Medulla oblongata (tissue), 1 donor: ENCODE measurements around the gene TMPRSS11A.

ENCODE experiments used
- DNase-seq: peaks from one replicate; pipeline ENCODE4 v3.0.0-alpha.2; 2015; ENCODE audit errors: extremely low spot score

Gene TMPRSS11A

GRCh38 chr4:67912080-67912479 lies 51.2 kb downstream of the TMPRSS11A start:
- no peak for DNase-seq

DNA sequence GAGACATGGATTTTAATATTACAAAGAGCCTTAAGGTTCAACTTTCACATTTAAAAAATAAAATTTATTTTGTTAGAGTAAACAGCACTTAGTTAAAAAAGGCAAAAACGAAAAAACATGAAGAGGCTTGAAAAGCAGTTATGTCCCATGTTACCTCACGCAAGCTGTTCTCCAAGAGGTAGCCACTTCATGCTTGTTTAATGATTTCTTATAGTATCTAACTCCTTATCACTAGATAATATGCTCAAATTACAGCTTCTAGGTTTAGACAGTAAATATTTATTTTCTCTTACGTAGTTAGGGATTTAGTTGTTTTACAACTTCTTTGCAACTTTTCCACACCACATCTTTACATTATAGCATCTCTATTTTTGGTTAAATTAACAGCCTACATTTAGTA lies 51.7 kb downstream of the TMPRSS11A start:
- DNase-seq, result no peak

- DNase-seq, result no peak
Measured at GRCh38 chr4:67911141-67911540, 52.2 kb downstream of the TMPRSS11A start.

DNA sequence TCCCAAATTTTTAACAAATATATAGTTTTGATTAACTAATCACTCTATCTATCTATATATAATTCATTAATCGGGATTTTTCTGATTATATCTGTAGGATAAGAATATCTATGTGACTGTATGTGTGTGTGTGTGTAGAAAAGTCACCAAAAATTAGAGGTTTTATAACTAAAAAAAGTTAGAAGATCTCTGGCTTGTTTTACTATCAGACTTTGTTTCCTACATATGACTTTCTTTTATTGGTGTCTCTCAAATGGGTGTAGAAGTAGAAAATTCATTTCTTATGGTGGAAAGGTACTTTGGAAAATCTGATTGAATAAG lies 52.7 kb downstream of the TMPRSS11A start:
- no peak for DNase-seq

DNA sequence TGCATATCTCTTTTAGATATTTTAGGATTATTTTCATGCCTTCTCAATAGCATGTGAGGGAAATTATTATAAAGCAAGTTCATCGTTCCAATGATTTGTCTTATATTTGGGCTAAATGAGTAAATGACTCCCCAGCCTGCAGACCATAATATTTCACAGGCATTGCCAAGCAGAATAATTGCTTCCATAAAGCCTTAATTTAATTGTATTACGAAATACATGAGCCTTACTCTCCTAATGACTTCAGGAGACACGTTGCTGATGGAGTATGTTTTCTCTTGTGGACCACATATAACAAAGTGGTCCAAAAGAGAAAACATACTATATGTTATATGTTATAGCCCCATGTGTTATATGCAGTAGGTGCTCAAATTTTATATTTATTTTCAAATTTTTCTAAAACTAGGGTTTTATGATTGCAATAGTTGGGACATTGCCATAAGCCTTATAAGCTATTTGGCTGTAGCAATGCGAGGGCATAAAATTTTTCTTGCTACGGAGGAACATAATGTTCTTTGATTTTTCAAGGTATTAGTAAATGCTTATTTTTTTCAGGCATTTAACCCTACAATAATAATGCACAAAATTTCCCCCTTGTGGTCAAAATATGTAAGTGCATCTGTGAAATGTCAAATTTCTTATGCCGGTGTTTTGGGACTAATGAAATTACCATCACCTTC lies 53.2 kb downstream of the TMPRSS11A start:
- no peak for DNase-seq

DNA sequence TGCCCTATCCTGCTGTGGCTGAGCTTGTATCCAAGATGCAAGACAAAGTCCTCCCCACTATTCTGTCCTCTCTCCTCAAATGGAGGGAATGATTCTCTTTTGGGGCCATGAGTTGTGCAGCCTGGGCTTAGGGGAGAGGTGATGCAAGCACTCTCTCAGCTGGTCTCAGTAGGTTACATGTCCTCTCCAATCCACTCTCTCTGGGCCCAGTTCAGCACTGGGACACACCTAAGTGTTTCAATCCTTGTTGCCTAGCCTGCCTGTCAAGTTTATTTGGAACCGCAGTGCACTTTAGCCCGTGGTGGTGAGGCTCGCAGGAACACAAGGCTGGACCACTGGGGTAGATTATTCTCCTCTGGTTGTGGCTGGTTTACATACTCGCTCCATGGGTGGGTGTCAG lies 55.6 kb downstream of the TMPRSS11A start:
- DNase-seq, result no peak

GRCh38 chr4:67899096-67899495 lies 64.2 kb downstream of the TMPRSS11A start:
- DNase-seq, result no peak

DNA sequence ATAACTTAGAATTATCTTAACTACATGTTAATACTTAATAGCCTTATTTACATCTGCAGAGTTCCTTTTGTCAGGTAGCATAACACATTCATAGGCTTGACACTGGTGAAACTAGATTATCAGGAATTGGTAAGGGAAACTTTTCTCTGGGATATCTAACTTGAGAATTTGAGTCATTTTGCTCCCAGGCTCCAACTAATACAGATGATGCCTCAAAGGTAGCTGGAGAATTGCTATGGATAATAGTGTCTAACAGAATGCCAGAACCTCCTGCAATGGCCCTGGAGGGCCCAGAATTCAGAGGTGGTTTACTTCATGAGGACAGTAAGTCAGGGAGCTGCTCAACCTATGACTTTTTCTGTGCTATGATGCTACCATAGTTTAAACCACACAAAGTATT lies 65.6 kb downstream of the TMPRSS11A start:
- DNase-seq, result no peak

- DNase-seq, result no peak
Measured at GRCh38 chr4:67896421-67897065, 66.8 kb downstream of the TMPRSS11A start.

DNA sequence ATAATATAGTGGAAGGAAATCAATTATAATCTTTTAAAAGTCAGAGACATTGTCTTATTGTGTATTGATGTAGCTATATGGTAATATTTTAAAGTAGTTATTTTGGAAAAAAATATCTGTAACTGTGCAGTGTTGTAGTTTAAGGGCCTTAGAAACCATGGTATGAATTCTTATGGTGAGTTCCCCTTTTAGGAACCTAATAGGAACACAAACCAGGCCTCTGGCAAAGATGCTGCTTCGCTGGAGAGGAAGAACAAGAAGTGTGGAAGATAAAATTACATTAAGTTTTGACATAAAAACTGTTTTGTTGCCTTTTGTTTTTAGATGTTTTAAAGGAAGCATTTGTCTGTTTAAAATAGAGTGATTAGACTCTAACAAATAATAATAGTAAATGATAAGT lies 68.6 kb downstream of the TMPRSS11A start:
- no peak for DNase-seq

GRCh38 chr4:67892905-67893304 lies 70.4 kb downstream of the TMPRSS11A start:
- no peak for DNase-seq

- DNase-seq, result no peak
Measured at GRCh38 chr4:67892253-67892652, 71.0 kb downstream of the TMPRSS11A start.

GRCh38 chr4:67891645-67892044 lies 71.6 kb downstream of the TMPRSS11A start:
- no peak for DNase-seq

DNA sequence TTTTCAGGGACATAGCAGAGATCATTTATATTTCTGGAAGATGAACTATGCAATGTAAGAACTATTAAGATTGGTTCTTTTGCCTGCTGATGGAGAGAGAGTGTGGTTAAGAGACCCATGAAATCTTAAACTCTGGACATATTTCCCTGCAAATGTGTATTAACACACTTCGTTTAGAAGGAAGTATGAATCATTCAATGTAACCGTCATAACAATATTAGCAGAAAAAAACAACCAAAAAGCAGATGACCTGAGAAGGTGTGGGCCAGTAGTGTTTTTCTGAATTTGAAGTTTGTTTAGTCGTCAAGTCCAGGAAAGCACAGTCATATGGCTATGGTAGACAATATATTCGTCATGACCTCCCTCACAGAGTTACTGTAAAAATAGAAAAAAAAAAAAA lies 77.0 kb downstream of the TMPRSS11A start:
- no peak for DNase-seq

DNA sequence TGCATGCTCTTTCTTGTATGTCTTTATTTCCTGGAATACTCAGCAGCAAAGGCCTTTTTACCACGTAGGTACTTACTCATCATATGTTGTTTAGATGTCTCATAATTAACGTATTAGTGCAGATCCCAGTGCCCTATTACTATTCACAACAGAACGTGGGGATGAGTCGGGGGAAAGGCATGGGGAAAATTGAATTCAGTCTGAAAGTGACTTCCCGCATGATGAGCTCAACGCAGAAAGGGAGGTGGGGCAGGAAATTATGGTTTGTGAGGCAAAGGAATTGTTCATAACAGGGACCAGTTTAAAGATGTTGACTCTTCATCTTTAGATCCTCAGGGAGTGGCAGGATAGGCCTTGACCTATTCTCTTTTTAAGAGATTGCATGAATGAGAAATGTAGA lies 77.5 kb downstream of the TMPRSS11A start:
- no peak for DNase-seq

GRCh38 chr4:67884701-67885100 lies 78.6 kb downstream of the TMPRSS11A start:
- DNase-seq, result no peak

- DNase-seq, result no peak
Measured at GRCh38 chr4:67883902-67884301, 79.4 kb downstream of the TMPRSS11A start, which contains the start of gene TMPRSS11D. Gene TMPRSS11D, minus strand, starts transcription at chr4:67884002. Its CDS starts 69 bp downstream, at chr4:67883933.

- no peak for DNase-seq
Measured at GRCh38 chr4:67883458-67883857, 79.8 kb downstream of the TMPRSS11A start.

DNA sequence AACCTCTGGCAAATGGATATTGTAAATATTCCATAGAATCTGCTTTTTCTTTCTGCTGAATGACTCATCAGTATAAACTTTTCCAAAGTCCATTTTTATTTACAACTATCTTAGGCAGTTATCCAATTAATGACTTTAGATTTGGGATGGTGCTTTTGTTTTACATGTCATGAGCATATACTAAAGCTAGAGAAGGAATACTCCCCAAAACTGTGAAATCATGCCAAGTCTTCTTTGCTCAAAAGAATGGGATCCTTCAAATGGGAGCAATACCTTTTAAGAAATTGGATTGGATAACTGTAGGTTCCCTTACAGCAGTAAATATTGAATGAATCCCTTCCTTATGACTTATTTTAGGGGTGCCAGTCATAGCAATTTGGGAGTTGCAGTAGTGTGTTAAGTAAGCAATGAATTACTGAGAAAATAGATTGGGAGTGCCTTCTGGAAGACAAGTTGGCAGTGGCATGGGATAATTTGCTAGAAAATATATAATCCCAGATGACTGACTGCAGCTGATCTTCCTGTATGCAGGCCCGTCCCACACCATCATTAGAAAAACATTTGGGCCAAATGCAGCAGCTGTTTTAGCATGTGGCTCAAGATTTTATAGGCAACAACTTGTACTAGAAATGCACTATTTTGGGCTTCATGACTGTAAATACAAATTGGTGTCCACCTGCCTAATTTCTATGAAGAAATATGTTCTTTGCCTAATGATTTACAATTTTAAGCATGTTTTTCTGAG lies 82.3 kb downstream of the TMPRSS11A start:
- no peak for DNase-seq

GRCh38 chr4:67879486-67879885 lies 83.8 kb downstream of the TMPRSS11A start:
- DNase-seq, result no peak

GRCh38 chr4:67877086-67877485 lies 86.2 kb downstream of the TMPRSS11A start:
- DNase-seq, result no peak

DNA sequence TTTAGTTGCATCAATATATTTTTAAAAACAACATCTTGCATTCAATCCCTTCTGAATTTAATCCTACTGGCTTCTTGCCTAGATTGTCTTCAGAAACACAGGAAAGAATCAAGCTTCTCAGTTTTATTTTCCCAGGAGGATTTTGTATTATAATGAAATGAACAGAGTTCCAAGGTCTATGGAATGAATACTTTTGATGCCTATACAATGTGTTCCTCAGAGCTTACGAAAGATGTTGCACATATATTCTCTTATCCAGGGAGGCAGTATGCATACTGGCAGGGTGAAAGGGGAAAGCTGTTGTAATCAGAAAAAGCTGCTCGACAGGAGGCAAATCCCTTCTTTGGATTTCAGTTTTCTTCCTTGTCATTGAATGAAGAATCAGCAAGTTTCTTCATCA lies 88.3 kb downstream of the TMPRSS11A start:
- no peak for DNase-seq

DNA sequence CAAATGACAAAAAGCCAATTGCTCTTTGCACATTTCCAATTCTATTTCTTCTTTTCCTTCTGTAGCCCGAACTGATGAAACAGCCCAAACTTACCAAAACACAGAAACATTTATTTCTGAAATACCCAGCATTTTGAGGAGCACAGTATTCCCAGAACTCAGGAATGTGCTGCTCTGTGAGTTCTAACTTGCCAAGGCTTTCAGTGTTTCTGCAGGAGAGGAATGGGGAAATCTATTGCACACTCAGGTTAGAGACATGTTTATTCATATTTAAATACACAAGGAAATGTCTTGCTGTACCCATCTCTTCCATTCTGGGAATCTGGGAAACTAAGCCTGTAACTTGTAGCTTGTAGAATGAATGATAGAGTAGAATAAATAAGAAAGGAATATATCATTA lies 90.2 kb downstream of the TMPRSS11A start:
- DNase-seq, result no peak
